ENCODE results near the gene C2orf68.

DNA sequence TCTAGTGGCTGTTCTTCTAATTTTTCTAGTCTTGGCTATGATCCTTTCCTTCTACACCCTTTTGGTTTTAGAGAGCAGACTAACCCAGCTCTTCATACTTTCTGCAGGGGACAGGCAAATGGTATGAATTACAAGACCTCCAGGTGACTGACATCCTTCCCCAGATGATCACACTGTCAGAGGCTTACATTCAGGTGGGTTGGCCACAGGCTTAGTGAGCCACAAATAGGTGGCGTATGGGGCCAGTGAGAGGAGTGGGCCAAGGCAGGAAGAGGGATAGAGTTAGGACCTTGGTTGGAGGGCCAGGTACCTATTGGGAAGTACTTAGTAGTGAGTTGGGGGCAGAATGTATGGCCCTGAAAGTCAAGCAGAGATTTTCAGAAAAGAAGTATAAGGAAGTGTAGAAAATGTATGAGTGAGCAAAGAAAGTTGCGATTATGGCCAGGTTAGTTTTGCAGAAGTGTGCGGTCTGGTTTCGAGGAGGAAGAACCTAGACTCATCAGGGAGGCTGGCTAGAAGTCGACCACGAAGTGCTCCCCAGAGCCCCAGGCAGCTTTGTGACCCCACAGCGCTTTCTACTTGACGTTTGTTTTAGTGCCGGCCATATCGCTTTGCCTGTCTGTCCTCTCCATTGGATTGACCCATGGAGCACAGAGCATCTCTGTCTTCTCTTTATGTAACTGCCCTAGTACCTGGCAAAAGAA lies 36.1 kb upstream of the C2orf68 start:
- TF ChIP-seq, protein P1, sequence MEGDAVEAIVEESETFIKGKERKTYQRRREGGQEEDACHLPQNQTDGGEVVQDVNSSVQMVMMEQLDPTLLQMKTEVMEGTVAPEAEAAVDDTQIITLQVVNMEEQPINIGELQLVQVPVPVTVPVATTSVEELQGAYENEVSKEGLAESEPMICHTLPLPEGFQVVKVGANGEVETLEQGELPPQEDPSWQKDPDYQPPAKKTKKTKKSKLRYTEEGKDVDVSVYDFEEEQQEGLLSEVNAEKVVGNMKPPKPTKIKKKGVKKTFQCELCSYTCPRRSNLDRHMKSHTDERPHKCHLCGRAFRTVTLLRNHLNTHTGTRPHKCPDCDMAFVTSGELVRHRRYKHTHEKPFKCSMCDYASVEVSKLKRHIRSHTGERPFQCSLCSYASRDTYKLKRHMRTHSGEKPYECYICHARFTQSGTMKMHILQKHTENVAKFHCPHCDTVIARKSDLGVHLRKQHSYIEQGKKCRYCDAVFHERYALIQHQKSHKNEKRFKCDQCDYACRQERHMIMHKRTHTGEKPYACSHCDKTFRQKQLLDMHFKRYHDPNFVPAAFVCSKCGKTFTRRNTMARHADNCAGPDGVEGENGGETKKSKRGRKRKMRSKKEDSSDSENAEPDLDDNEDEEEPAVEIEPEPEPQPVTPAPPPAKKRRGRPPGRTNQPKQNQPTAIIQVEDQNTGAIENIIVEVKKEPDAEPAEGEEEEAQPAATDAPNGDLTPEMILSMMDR (IDR thresholded peaks at IDR 0.05): no peak
- no peak for TF ChIP-seq POLR2A (IDR thresholded peaks at IDR 0.05)
